Sciatic nerve (tissue), 2 donors: Measurements from ENCODE around the gene SETD3. TPM values are rescaled to one million over a fixed set of nuclear protein-coding genes. Genes with fewer than 3 reads are reported as not detected.
"Not testable (repeated sequence)": the region's sequence is repeated elsewhere in the genome, so short reads cannot be mapped to it uniquely, and the experiment has no call there.

Experiments
- ATAC-seq: fragments of 200-7000 bp; cut with Tn5 transposase; one replicate; pipeline ENCODE4 v1.9.1; 2020; ENCODE audit warnings: mild to moderate bottlenecking, moderate library complexity
- DNase-seq: peaks from one replicate; pipeline ENCODE4 v3.0.0-alpha.2; 2020; ENCODE audit warnings: low spot score
- intact Hi-C: fragments of 100-400 bp; cut with DNase I; formaldehyde crosslinking; loops from one replicate; pipeline ENCODE4 v1.14.2; 2022
- total RNA-seq: library from RNA; stranded (reverse); fragmentation: NEBNext Ultra II Directional; extraction: Animal tissue kit (Norgen Biotek cat#: 25700); gene quantifications from one replicate; pipeline ENCODE4 v1.2.1, GENCODE V29; 2021
- donor health status: DM: no; HTN: no; CAD: no.
- donor health status: DM: no; HTN: no; CAD: no.

Gene SETD3
- total RNA-seq, 1 donor from 2014 or later: 86.0 TPM

DNA sequence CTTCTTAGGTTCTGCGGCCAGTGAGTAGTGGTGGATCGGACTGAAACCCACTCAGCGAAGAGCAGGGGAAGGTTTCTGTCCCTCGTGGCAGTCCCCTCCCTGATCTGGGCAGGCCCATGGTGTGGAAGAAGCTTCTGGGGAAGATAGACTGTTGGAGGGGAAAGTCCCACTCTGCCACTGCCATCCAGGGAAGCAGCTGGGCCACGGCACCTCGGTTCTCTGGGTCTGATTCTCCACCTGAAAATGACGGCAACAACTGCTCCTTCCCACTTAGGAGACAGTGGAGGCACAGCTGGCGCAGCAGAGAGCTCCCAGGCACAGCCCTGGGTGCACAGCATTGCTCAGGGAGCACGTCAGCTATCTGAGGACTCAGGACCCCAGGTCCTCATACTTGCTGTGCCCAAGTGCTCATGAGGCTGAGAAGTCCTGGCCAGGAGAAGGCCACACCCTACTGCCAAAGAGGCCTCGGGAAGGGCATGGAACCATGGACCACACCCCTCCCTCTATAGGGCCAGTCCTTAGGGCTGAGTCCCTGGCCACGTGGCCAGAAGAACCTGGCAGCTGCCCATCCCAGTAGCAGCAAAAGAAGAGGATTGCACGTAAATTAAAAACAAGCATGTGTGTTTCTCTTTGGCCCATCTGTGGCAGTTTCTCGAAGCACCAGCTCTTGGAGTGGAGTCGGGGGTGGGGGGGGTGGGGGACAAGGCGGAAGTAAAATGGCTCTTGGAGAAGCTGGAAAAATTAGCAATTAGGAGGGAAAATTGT, 123.3 kb downstream of the SETD3 start:
- ATAC-seq (no peak), DNase-seq (no peak)
- intact Hi-C loops: no loop called here

- no peak for DNase-seq
- ATAC-seq: peak; percentile 73
- intact Hi-C loops: no loop called here
Observed at GRCh38 chr14:99356031-99356608, 124.5 kb downstream of the SETD3 start.

DNA sequence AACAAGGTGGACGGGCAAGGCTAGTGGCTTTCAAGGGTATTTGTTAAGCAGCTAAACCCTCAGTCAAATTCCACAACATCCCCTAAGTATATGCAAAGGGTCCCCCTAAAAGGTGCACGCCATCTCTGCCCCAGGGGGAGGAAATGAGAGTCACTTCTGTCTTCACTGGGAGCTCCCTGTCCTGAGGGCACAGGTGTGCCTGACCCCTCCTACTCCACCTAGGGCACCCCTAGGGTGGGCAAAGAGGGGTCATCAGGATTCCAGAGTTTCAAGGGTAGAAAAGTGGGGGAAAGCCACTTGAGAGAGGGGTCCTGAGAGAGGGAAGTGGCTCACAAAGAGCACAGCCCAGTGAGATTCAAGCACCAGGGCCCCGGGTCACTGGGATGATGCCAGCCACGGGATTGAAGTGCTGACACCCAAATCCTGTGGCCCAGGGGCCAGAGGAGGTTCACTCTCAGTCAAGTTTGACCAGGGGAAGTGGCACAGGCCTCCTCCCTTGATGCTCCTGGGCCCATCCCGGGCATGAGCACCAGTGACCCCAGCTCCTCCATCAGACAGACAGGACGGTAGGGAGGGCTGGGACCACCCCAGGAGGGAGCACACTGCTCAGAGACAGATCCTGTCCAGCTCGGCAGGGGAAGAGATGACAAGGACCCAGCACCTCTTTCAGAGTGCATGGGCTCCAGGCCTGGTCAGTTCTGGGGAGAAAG, 126.3 kb downstream of the SETD3 start:
- ATAC-seq (no peak), DNase-seq (no peak)
- intact Hi-C loops: no loop called here

DNA sequence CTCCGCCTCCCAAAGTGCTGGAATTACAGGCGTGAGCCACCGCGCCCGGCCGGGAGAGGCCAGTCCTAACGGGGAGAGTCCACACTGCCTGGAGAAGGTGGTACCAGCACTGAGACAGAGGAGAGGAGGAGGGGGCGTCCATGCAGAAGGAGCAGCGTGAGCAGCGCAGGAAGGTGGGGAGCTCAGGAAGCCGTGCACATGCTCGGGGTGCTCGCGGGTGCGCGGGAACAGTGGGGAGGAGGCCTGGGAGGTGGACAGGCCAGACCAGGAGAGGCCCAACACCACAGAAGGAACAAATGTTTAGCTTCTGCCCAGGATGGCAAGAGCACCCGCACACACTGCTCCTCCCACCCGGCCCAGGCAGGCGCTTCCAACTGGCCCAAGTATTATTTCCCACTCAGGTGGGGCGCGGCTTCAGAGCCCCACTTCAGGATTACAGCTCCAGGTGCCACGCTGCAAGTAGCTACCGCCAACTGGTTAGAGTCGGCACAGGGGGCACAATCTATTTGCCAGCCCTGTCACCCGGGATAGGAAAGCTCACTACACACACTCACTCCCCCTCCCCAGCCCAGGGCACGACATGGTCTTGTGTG, 127.9 kb downstream of the SETD3 start:
- DNase-seq (no peak), ATAC-seq (no peak)
- intact Hi-C loops: no loop called here

DNA sequence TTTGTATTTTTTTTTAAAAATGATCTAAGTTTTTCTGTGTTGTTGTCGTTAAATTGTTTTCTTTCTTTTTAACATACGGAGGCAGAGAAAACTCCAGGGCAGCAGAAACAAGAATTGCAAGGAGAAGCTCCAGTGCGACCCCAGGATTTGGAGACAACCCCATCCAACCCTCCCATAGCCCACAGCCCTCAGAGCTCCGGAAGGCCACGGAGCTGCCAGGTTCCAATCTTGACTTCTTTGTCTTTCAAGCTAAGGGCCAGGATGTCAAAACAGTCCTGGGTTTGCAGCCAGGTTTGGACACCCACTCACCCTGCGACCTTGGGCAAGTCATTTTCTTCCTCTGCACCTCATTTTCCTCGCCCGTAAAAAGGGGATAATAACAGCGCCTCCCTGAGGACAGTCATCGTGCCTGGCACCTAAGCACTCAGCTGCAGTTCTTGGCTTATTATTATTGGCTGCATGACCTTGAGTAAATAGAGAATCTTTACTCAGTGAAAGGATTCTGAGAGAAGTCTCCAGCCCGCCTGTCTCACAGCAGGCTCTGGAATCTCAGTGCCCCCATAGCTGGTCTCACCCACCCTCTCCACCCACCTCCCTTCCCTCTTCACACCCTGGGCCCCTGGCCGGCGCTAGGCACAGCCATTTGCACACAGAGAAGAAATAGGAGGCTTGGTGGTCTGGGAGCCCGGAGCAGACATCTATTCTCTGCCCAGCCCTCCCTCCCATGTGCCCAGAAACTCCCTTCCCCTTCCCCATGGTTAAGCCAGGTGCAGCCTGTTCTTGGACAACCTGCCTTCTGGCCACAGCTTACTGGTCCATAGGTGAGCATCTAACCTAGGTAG, 129.3 kb downstream of the SETD3 start:
- intact Hi-C loops: no loop called here
- DNase-seq: no peak
- no peak for ATAC-seq

DNA sequence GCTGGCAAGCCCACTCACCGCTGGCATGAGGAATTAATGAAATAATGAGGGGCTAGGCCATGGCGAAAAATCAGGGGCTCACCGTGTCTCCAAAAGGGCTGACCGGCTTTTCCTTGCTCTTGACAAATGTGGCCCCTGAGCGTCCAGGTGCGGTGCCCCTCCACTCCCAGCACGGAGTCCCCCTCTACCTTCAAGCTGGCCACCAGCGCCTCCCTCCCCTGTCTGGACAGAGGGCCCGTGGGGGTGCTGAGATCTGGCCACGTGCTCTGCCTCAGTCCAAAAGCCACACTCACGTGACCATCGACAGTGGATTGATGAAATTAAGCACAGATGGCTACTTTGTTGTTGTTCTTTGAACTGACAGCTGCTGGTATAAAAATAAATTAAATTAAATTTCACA, 129.9 kb downstream of the SETD3 start:
- ATAC-seq (peak; percentile 81), DNase-seq (no peak)
- intact Hi-C loops: no loop called here

GRCh38 chr14:99349721-99350495, 130.8 kb downstream of the SETD3 start:
- intact Hi-C loops: no loop called here
- ATAC-seq (peak; percentile 12), DNase-seq (no peak)

DNA sequence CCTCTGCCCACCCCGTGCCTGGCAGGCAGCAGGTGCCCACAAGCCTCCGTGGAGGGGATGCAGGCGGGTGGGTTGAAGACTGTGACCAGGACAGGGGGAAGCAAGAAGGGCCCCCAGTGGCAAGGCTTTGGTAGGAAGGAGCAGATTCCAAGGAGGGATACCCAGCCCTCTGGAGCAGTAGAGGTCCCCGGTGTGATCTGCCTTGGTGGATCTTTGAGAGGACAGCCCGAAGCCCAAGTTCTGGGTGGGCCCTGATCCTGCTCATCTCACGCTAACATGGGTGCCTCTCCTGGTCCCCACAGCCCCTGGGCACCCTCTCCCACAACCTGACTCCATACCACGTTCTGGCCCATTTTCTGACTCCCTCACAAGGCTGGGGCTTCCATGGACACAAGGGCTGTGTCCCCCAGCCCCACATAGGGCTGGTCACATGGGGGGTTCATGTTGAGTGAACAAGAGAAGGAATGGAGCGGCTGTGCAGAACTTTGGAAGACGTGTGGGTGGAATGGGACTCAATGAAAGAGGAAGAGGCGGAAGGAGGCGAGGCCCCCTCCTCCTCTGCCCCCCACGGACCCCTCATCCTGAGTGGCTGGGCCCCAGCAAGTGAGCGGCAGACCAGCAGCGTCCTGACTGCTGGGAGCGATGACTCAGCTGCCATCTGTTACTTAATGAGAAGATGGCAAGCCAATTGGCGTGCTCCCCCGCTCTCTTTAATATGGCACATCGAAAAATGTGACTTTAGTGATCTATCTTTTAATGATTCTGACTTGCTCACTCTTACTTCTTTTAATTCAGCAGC, 131.6 kb downstream of the SETD3 start:
- DNase-seq (no peak), ATAC-seq (no peak)
- intact Hi-C loops: no loop called here

DNA sequence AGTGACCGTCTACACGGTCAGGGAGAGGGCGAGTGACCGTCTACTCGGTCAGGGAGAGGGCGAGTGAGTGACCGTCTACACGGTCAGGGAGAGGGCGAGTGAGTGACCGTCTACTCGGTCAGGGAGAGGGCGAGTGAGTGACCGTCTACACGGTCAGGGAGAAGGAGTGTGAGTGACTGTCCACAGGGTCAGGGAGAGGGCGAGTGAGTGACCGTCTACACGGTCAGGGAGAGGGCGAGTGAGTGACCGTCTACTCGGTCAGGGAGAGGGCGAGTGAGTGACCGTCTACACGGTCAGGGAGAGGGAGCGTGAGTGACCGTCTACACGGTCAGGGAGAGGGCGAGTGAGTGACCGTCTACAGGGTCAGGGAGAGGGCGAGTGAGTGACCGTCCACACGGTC, 132.4 kb downstream of the SETD3 start:
- intact Hi-C loops, ATAC-seq: not testable (repeated sequence)

More for the DNA sequence above, 132.4 kb downstream of the SETD3 start:
- not testable (repeated sequence) for DNase-seq

Other genes starting within 250 kb of the SETD3 start
- 0.85 TPM for gene BCL11B, start 208.7 kb downstream of the SETD3 start, total RNA-seq
- 43.2 TPM for gene CCNK, start 550 bp upstream of the SETD3 start, total RNA-seq
- 9.0 TPM for gene CCDC85C, start 123.3 kb upstream of the SETD3 start, total RNA-seq
- 4.2 TPM for gene HHIPL1, start 164.3 kb upstream of the SETD3 start, total RNA-seq
- 2.5 TPM for gene CYP46A1, start 203.4 kb upstream of the SETD3 start, total RNA-seq